ES-I3 (cell line): ENCODE data around the gene SLBP.

Source experiments
- H3K36me3 ChIP-seq: 2 replicates; pipeline ENCODE4 v1.6.1; 2013; ENCODE audit warnings: mild to moderate bottlenecking, low read length, control low read depth, moderate library complexity; ENCODE audit not compliant: insufficient read depth
- H3K4me1 ChIP-seq: 2 replicates; pipeline ENCODE4 v1.6.1; 2013; ENCODE audit warnings: mild to moderate bottlenecking, control low read depth, low read length; ENCODE audit not compliant: insufficient read depth
- H3K9ac ChIP-seq: 2 replicates; pipeline ENCODE4 v1.6.1; 2013; ENCODE audit warnings: low read depth, mild to moderate bottlenecking, low read length, moderate library complexity
- H3K9me3 ChIP-seq: 2 replicates; pipeline ENCODE4 v1.6.1; 2013; ENCODE audit warnings: mild to moderate bottlenecking, low read length, moderate library complexity; ENCODE audit not compliant: control insufficient read depth, insufficient read depth

Gene SLBP

DNA sequence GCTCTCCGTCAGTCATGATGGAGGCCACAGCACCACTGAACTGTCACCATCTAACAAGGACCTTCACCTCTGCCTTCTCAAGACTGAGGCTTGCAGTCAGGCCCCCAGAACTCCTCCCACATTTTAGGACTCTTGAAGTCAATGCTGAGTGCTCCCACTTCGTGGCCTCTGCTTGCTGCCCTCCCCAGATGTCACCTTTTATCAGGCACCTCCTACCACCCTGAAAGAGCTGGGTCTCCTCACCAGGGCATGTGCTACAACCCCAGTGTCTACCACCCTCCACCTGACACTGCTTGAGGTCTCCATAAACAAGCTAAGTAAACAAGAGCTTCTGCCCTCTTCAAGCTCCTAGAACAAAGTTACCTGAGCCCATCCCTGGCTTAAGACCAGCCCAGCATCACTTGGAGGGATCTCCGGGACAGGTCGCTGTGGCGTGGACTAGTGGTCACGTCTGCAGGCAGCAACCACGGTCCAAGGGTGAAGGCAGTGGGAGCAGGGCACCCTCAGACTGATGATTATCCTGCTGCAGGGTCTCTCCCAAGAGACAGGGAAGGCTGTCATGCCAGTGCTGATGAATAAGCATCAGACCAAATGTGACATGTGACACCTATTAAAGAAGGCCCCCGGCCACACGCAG is 20.3 kb downstream of the SLBP start:
- peaks cover 19% of the 10 kb centered on the region for H3K36me3 ChIP-seq
- no peaks in the 10 kb centered on the region for H3K4me1 ChIP-seq
- H3K9me3 ChIP-seq: no peaks in the 10 kb centered on the region
- H3K9ac ChIP-seq: no peak overlapping the region

DNA sequence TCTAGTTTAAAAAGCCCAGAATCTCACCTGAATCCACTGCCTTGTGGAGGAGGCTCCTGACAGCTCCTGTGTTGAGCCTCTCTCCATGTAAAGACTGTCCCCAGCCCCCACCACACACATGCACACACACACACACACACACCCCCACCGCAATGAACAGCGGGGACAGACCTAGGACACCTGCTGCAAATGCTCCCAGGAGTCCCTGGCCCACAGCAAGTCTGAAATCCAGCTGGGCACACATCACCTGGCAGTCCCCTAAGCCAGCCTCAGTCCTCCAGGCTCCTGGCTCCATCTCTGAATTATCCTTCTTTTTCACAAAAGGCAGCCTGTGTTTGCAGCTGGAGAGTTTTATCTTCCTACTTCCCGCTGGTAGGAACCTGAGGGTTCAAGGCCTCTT is 21.4 kb downstream of the SLBP start:
- Histone ChIP-seq H3K4me1 (no peaks in the 10 kb centered on the region), H3K9me3 (no peaks in the 10 kb centered on the region), H3K9ac (no peak overlapping the region), H3K36me3 (peaks cover 15% of the 10 kb centered on the region)

DNA sequence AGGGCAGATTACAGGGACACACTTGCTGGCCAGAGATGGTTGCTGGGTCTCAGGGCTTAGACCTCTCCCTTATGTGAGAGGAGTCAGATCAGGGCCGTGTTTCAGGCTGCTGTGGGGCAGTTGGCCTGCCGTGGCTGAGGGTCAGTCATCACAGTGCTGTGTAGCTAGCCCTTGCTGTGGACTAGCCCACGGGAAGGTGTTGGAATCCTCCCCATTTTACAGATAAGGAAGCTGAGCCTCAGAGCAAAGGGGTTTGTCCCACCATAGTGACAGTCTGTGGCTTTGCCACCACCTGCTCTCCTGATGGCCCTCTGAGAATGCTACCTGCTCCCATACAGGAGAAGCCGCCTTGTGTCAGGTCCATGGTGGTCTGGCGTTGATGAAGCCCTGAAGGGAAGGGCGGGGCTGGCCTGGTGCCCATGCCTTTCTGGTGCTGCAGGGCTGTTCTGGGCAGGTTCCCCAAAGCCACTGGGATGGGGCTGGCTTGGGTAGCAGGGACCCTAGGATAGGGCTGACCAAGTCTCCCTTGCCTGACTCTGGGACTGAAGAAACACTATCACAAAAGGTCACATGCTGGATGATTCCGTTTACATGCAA is 25.6 kb downstream of the SLBP start:
- peaks cover 7% of the 10 kb centered on the region for H3K4me1 ChIP-seq
- no peaks in the 10 kb centered on the region for H3K9me3 ChIP-seq
- H3K9ac ChIP-seq: no peak overlapping the region
- H3K36me3 ChIP-seq: peaks cover 2% of the 10 kb centered on the region; the same call in 1 of the 2 replicates

DNA sequence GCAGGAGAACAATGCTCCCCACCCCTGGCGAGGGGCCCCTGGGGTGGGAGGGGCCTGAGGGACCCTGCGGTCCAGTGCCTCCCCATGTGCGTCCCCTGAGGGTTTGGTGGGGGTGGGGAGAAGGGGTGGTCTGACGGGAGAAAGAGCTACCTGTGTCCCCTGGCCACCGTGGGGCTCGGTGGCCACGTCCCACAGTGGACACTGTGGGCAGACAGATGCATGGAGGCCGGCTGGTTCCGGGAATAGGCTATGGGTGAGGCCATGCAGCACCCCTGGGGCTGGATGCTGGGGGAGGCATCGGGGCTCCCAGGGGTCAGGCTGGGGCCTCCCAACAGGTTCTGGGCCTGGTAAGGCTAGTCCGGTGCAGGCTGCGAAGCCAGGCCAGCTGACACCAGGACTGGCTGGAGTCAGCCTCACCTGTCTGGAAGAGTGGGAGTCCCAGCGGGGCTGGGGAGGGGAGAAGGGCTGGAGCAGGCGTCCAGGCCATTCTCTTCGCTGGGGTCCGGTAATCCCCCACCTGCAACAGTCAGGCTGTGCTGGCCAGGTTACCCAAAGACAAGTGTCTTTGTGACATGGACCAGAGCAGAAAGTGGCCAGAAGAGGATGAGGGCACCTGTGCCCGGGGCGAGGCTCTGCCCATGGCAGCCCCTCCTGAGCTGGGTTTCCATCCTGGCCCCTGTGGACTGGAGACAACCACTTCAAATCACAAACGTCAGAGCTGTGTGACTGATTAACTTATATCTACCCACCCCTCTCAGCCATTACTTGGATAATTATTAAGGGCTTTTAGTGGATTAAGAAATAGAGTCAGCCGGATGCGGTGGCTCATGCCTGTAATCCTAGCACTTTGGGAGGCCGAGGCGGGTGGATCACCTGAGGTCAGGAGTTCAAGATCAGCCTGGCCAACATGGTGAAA is 26.6 kb downstream of the SLBP start:
- Histone ChIP-seq H3K9me3 (no peaks in the 10 kb centered on the region), H3K36me3 (no peaks in the 10 kb centered on the region), H3K9ac (no peak overlapping the region; the same call in 1 of the 2 replicates), H3K4me1 (peaks cover 7% of the 10 kb centered on the region)

GRCh38 chr4:1684506-1685234 is 27.4 kb downstream of the SLBP start:
- Histone ChIP-seq H3K4me1 (peaks cover 7% of the 10 kb centered on the region), H3K9ac (peak overlapping the region; percentile 57; the same call in 1 of the 2 replicates)

GRCh38 chr4:1683736-1684505 is 28.2 kb downstream of the SLBP start, which contains the start of gene FAM53A:
FAM53A (minus strand) TSS chr4:1684313; CDS start chr4:1668741, 15,572 bp downstream.
- peaks cover 7% of the 10 kb centered on the region for H3K4me1 ChIP-seq
- peak within 1 kb of the TSS; percentile 75 for H3K9ac ChIP-seq
- H3K36me3 ChIP-seq: no peaks in the 10 kb centered on the region
- H3K9me3 ChIP-seq: no peaks in the 10 kb centered on the region

More at GRCh38 chr4:1684506-1685234, 27.4 kb downstream of the SLBP start:
- no peaks in the 10 kb centered on the region for H3K9me3 ChIP-seq
- H3K36me3 ChIP-seq: no peaks in the 10 kb centered on the region

- no peaks in the 10 kb centered on the region for H3K36me3 ChIP-seq
- peaks cover 7% of the 10 kb centered on the region for H3K4me1 ChIP-seq
- no peaks in the 10 kb centered on the region for H3K9me3 ChIP-seq
- H3K9ac ChIP-seq: peak overlapping the region; percentile 75
Measured at GRCh38 chr4:1683261-1683735, 28.8 kb downstream of the SLBP start.

- no peaks in the 10 kb centered on the region for H3K9me3 ChIP-seq
- peak overlapping the region; percentile 75; the same call in 1 of the 2 replicates for H3K9ac ChIP-seq
- H3K4me1 ChIP-seq: peaks cover 7% of the 10 kb centered on the region
- no peaks in the 10 kb centered on the region for H3K36me3 ChIP-seq
Measured at GRCh38 chr4:1682860-1683259, 29.3 kb downstream of the SLBP start.

GRCh38 chr4:1678244-1678643 is 33.9 kb downstream of the SLBP start:
- H3K4me1 ChIP-seq: peaks cover 7% of the 10 kb centered on the region
- no peaks in the 10 kb centered on the region for H3K36me3 ChIP-seq
- H3K9me3 ChIP-seq: no peaks in the 10 kb centered on the region
- no peak overlapping the region for H3K9ac ChIP-seq

DNA sequence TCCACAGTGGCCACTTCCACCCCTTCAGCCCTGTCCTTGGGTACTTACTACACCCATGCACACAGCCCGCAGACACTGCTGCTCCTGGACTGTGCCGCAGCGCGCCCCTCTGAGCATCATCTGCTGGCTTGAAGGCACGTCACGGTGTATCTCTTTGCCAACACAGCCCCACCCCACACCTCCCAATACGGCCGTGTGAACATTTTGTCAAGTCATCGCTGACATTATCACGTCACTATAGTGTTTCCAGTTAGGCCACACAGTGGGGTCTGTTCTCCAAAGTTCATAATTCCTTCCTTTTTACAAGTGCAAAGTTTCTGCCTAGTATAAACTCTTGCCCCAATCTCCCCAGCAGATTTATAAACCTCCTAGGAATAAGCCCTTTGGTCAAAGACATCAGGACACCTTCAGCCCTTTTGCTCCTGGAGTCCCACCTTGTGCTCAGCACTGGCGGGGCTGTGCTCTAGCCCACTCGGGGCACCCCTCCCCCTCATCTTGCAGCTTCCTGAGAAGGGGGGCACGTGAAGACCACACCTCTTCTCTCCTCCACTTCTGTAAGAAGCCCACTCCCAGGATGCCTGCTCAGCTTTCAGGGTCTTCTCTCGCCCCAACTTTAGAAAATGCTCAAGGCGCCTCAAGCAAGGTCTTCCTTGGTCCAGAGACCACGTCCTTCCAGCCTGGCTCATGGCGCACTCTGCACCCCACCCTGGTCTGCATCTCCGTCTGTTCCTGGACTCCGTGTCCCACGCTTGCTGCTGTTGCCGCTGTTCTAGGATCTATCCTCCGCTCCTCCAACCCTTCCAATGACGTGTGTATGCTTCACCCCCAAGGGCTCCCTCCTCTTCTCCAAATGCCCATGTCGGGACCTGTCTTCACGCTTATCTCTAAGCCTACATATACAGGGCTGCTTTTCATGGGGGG is 35.3 kb downstream of the SLBP start:
- Histone ChIP-seq H3K9ac (no peak overlapping the region), H3K9me3 (no peaks in the 10 kb centered on the region), H3K36me3 (no peaks in the 10 kb centered on the region), H3K4me1 (no peaks in the 10 kb centered on the region; the same call in 1 of the 2 replicates)

DNA sequence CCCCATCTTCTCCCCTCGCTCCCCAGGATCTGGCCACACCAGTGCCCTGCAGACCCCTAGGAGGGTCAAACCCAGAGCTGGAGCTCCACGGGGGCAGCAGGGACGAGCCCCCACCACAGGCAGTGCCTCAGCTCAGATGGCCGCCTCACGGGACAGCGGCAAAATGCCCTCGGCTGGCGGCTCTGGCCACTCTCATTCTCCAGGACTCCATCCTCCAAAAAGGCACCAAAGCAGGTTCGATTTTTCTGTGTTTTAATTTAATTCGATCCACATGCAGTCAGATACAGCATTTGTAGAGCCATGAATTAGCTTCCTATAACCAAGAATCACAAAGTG is 36.3 kb downstream of the SLBP start:
- no peaks in the 10 kb centered on the region for H3K36me3 ChIP-seq
- no peak overlapping the region for H3K9ac ChIP-seq
- H3K4me1 ChIP-seq: no peaks in the 10 kb centered on the region; the same call in 1 of the 2 replicates
- no peaks in the 10 kb centered on the region for H3K9me3 ChIP-seq

DNA sequence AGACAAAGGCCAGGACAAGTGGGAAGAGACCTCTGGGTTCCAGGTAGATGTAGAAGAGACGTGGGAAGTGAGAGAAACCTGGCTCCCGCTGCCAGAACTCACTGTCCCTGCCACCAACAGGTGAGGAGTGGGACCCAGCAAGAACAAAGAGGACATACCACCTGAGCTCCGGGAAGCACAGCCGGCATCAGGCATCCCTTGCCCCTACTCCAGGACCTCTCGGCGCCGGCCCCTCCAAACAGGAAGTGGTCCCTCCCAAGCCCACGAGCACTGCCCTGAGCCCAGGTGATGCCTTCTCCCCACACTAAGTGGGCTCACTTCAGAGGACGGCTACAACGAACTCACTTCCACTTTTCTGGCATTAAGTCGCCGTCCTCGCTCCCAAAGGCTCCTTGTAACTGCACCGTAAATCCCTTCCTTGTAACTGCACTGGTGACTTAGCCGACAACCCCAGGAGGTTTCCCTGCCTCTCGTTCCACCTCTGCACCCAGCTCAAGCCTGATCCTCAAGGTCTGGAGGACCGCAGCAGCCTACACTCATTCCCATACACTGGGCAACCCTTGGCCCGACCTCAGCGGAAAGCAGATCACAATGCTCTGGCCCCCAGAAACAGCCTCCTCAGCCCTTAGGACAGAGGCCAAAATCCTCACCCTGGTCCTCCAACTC is 36.9 kb downstream of the SLBP start:
- no peaks in the 10 kb centered on the region; the same call in 1 of the 2 replicates for H3K4me1 ChIP-seq
- H3K9me3 ChIP-seq: no peaks in the 10 kb centered on the region
- no peak overlapping the region for H3K9ac ChIP-seq
- H3K36me3 ChIP-seq: no peaks in the 10 kb centered on the region
